T-helper 1 cell (primary cell): ENCODE measurements around the gene DHRS11.

ENCODE experiments used
- DNase-seq, 5 donors: peaks; one replicate each; pipeline ENCODE4 v3.0.0-alpha.2; 2012 to 2020

Gene DHRS11

DNA sequence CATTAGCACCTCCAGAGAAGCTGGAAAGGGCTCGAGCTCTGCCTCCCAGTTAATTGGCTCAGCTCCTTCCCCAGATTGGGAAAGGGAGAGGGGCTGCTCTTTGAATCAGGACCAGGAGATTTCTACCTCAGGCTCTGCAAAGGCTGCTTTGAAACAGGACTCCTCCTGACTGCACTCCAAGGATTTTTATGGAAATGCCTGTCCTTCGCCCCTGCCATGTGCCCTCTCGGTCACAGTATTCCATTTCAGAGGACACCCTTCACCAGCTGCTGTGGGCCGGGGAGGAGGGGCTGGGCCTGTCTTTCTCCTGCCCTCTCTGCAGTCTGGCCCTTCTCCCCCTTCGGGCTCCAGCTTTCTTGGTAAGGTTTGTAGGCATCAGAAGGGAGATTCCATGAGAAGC, 23.3 kb downstream of the DHRS11 start:
- DNase-seq, result no peak

DNA sequence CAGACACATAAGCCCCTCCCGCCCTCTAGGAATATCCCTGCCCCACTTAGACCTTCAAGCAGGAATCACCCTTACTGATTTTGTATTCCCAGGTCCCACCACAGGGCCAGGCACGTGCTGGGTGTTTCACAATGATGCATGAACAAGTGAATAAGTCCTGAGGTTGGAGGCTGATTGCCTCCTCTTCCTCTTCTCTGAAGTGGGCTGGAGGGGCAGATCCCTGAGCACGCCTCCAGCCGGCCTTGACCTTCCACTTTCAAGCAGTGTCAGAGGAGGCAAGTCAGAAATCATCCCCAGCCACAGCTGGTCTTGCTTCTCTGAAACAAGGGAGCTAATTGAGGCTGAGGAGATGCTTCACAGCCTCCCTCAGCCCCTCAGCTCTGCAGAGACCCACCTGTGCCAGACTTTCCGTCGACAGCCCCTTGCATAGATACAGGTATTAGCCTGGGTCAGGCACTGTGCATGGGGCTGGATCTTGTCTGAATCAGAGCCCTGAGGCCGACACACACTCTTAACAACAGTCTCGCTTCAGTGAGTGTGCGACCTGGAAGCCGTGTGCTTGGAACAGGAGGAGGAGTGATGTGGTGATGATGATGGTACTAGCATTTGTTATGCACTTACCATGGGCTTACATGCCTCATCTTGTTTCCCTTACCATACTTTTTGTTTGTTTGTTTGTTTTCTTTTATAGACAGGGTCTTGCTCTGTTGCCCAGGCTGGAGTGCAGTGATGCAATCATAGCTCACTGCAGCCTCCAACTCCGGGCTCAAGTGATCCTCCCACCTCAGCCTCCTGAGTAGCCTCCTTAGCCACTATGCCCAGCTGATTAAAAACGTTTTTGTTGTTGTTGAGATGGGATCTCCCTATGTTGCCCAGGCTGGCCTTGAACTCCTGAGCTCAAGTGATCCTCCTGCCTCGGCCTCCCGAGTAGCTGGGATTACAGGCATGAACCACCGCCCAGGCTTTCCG, 24.7 kb downstream of the DHRS11 start:
- no peak for DNase-seq

DNA sequence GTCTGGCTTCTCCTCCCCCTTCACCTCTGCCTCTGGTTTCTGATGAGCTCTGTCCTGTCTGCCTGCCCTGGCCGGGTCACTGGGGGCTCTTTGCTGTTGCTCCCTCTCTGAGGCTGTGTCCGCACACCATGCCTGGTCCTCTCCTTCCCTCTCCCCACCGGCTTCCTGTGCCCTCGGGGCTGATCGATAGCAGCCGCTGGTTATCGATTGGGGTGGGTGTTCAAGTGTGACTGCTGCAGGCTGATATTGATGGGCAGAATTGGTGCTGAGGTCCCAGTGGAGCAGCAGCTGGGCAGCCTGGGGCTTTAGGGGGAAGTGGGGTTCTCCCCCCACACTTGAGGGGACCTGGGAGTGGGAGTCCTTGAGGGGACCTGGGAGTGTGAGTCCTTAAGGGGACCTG, 26.1 kb downstream of the DHRS11 start:
- no peak for DNase-seq

DNA sequence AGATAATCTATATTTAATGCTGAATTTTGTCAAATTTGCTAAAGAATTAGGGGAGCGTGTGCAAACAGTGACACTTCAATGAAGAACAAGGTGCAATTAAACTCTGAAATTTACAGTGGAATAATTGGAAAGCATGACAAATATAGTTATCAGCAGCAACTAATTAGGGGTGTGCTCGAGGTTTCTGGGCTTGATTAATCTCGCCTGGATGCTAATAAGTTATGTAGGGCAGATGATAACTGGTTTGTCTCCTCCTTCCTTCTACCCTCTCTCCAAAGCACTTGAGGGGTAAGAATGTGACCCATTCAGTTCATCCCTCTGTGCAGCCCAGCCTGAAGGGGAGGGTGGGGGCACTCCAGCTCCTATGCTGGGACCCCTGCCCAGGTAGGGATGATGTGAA, 31.6 kb downstream of the DHRS11 start:
- no peak for DNase-seq

DNA sequence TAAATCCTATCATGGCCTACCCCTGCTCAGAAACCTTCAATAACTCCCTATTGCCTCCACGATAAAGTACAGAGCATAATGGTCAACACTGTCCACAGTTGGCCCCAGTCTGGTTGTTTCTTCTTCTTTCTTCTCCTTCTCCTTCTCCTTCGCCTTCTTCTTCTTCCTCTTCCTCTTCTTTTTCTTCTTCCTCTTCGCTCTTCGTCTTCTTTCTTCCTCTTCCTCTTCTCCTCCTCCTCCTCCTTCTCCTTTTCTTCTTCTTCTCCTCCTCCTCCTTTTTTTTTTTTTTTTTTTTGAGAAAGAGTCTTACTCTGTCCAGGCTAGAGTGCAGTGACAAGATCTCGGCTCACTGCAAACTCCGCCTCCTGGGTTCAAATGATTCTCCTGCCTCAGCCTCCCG, 33.5 kb downstream of the DHRS11 start:
- no peak for DNase-seq

DNA sequence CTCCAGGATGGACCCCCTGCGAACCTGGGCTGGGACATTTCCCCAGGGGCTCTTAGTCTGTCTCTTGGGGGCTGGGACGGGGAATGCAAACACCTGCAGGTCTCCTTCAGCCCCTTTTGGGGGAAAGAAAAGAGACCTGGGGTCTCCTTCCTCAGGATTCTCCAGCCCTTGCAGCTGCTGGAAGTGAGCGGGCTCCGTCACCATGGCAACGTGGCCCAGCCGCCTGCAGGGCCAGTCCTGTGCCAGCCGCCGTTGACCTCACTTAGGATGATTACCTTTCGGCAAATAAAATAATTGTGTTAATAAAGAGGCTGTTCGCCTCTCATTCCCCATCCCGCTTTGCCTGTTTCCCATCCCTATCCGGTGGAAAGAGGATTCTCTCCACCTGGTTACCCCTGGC, 35.4 kb downstream of the DHRS11 start:
- no peak for DNase-seq

DNA sequence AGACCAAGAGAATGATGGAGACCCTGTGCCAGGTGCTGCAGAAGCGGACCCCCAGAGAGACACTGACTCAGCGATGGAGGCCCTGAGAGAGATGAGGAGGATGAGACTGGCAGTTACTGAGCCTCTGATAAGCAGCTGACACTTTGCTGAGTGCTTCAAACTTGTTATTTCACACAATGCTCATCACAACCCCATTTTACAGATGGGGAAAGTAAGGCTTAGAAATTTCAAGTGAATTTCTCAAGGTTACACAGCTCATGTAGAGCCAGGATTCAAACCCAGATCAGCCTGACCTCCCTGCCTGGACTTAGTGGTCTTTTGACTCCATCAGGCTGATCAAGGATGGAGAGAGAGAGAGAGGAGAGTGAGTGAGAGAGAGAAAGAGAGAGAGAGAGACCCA, 36.9 kb downstream of the DHRS11 start:
- DNase-seq, result no peak

DNA sequence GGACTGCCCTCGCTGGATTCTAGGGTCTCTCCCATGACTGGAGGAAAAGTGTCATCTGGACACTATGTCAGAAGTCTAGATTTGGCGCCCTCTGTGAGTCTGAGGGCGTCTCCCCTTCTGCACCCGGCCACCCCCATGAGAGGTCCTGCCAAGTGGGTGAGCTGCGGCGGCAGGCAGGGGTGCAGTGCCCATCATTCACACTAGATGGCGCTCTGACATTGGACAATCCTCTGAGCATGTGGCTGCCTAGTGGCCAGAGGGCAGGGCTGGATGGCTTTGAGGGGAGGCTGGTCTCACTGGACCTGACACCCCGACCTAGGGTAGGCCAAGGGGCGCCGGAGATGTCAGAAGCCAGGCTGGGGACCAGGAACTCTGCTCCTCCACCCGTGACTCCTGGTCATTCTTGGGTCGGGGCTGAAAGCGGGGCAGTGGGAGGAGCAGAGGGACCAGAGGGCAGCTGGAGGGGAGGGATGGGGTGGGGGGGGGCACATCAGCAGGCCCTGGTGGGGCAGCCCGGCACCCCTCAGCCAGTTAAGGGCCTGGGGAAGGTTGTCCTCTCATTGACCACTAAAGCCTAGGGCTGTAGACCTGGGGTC, 37.7 kb downstream of the DHRS11 start:
- peak; percentile 45 to 73 (median 62) for DNase-seq

DNA sequence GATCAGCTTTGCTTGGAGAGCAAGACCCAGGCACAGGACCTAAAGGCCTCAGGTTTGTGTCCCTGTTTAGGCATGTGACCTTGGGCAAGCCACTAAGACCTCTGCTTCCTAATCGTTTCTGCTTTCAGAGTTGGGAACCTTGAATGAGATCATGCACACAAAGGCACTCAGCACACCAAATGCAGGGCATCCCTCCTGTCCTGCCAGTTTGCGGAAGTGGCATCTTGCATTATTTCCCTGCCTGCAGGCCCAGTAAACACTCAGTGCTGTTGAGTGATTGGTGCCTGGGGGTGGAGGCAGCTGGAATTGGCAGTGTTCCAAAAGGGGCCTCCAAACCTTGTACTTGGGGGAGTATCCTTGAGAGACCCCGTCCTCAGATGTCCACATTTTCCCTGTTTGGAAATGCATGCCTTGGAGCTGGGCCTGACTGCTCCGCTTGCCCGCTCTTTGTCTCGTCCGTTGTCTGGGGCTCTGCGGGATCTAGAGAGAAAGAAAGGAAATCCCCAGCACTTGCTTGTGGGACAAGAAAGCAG, 38.4 kb downstream of the DHRS11 start:
- DNase-seq, result no peak

DNA sequence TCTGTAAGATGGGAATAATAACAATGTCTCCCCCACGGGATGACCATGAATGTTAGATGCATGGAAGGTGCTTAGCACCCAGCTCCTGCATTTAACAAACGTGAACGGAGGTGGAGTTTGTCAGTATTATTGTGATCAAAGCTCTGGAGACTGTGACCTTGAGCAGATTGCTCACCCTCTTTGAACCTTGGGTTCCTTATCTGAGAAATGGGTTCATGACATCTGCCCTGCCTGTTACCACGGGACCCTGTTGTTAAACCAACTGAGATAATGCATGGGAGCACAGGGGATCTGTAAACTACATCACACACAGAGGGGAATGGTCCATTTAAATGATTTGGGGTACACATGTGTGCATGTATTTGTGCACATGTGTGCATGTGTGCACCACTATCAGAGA, 39.3 kb downstream of the DHRS11 start:
- DNase-seq, result no peak

DNA sequence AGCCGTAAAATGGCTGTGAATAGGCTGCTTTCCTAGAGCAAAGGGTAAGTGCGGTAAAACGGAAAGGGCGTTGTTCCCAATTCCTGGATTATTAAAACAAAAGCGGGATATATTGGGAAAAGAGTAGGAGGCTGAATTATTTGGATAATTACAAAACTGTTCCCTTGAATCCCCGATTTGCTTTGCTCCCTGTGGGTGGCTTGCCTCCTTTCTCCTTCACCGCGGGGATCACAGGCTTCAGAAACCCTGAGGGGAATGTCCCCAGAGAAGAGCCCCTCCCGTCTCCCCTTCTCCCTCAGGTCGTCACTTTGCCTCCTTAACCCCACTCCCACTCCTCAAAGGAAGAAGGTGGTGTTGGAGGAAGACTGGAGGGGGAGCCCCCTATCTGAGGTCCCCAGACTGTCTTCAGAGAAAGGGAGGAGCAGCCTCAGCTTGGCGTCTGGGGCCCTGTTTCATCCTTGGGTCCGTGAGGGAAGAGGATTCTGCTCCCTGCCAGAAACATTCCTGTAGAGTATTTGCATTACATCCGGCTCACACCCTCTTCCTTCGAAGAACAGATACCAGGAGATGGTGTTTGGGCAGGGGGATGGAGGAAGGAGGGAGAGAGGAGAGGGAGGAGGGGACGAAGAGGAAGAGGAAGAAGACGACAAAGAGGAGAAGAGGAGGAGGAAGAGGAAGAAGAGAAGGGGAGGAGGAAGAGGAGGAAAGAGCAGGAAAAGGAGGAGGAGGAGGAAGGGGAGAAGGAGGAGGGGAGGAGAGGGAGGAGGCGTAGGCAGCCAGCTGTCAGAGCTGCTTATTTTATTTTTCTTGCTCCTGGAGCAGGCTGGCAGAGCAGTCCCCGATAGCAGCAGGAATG, 41.5 kb downstream of the DHRS11 start:
- DNase-seq, result no peak

DNA sequence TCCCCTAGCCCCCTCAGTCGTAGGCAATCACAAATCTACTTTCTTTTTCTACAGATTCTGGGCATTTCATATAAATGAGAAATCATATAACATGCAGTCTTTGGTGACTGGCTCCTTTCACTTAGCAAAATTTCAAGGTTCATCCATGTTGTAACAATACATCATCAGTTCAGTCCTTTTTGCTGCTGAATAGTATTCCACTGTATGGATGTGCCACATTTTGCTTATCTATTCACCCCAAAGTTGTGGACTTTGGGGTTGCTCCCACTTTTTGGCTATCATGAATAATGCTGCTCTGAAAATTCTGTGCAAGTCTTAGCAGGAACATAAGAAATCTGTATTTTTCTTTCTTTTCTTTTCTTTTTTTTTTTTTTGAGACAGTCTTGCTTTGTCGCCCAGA, 48.7 kb downstream of the DHRS11 start:
- no peak for DNase-seq

DNA sequence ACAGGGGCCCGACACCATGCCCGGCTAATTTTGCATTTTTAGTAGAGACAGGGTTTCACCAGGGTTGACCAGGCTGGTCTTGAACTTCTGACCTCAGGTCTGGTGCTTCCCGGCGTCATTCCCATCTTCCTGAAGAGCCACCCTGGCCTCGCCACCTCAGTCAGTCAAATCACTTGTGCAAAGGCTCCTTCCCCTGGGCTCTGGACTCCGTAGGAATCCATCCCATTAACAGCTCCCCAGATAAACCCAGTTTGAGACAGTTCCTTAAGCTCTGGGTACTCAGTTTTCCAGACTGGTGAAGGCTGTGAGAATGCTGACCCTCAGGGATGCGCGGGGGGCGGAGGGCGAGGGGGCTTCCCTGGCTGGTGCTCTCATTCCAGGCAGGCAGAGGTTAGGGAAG, 49.2 kb downstream of the DHRS11 start:
- no peak for DNase-seq

DNA sequence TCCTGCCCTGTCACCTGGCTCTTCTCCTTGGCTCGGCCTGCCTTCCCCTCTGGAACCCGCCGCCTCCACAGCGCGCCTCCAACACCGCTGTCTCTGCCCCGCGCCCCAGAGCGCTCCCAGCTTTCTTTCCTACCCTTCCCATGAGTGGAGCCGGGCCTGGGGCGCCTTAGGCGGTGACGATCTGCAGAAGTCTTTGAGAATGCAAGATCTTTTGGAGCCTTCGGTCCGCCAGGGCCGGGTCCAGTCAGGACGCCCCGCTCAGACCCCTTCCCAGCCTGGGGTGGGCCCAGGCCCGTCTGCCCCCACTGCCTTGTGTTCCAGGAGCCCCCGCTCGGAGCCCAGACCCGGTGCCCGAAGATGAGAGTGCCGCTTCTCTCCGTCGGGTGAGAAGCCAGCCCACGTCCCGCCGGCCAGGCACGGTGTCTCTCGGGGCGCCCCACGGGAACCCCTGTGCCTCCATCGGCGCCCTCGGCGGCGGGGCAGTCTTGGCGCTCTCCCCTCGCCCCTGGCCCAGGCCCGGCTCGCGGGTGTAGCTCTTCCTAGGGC, 49.7 kb downstream of the DHRS11 start:
- DNase-seq, result no peak

DNA sequence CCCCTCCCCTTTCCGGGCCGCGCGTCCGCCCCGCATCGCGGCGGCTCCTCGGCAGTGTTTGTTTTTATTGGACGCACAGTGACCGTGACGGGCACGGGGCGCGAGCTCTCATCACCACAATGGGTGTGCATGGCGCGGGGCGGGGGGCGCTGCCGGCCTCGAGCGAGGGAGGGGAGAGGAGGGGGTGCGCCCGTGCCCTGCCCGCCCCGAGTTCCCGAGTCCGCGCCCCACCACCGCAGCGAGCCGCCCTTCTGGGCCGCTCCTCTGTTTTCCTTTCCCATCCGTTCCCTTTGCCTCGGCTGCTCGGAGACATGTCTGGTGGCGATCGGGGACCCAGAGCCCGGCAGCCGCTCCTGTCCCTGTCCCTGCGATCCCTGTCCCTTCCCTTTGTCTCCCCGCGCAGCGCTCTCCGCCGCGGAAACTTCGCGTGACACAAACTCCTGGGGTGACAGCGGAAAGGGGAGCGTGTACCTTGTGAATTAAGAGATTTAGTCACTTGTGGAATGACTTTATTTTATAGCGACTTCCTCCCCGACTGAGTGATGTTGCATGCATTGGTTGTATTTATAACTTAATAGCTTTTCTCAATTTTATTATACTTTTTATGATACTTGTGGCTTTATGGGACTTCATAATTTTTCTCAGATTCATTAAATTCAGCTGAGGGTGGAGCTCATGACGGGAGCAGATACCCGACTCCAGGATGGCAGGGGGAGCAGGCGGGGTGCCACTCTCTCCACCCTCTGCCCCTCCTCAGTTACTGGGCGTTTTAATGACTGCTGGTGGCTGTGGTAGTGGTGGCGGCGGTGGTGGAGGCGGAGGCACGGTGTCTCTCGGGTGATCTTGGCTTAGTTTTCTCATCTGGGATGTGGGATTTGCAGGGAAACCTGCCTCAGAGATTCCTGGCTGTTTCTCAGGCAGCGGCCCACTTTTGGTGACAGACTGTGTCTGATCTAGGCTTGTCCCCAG, 50.5 kb downstream of the DHRS11 start:
- DNase-seq, result peak in 1 of 5 donors; percentile 9

DNA sequence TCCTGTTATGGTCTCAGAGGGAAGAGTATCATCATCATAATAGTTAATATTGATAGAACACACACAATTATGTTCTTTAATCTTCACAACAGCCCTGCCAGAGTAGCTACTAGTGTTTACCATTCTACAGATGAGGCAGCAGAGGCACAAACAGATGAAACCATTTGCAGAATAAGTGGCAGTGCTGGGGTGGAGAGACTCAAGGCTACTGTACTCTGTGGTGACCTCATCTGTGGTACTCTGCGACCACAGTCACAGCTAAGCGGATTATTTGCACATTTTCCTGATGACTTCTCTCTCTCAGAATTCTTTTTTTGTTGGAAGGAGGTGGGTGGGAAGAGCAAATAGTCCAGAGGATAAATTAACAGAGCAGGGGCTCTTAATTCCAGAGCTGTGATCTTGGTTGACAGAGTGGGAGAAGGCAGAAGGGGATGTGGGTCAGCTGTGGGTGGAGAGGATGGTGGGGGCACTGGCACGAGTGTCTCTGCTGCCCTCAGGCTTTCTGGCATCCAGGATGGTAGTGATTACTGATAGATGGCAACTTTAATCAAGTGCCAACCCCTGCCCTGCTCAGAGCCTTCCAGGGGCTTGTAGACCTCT, 51.5 kb downstream of the DHRS11 start:
- DNase-seq, result no peak

DNA sequence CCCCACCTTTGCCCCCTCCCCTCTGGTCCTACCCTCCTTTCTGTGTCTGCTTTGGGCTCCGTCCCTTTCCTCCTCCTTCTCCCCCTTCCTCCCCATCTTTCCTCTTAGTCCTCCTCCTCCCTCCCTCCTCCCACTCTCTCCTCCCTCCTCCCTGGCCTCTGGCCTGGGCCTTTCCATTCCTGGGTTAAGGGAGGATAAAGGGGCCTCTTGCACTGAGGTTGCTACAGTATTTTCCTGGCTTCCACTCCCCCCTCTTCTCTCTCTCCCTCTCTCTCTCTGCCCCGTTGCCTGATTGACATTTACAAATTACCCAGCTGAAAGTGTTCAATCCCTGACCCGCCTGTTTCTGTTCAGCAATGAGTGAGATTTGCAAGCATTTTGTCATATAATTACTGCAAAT, 53.7 kb downstream of the DHRS11 start:
- no peak for DNase-seq

DNA sequence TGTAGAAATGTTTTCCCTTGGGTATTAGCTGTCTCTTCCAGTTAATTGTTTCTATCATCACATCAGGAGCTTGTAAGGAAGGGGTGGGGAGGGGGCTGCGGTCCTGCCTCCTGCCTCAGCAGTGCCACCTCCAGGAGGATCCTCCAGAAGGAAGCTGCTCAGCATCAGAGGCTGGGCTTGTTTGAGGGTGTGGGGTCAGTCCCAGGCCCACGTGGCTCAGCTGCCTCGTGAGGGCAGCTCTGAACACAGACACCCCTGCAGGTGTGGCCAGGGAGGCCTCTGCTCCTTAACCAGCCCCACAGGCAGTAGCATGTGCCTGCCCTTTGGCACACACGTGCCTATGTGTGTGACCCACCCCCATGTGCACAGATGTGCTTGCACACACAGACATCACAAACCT, 56.0 kb downstream of the DHRS11 start:
- no peak for DNase-seq

DNA sequence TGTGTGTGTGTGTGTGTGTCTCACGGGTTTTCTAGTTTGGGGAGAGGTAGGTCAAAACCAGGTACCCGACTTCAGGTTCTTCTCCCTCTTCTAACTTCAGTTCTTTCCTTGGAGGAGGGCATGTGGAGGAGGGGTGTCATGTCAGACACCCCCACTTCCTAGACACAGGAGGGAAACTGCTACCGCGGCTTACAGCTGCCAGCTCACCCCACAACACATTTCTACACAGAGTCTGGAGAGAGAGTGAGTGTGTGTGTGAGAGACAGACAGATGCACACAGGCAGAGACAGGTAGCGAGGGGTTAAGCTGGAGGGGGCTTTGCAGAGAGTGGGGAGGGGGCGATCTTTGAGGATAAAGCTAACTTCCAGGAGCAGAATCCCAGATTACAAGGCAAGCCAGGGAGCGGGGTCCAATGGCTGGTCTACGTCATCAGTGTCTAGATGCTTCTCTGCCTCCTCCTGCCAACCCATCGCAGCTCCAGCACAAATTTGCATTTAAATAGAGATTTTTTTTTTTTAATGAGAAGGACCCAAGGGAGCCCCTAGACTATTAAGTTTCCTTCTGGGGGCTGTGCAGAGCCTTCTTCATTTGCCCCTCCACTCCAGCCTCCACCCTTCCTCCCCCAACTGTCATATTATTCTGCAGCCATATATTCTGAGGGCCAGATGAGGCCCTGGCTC, 58.6 kb downstream of the DHRS11 start:
- DNase-seq, result no peak
